ENCODE results near the gene GSG1. TPM values are rescaled to one million over a fixed set of nuclear protein-coding genes. Genes with fewer than 3 reads are reported as not detected.

Gene GSG1
- total RNA-seq, 1 donor from 2014 or later: not detected

- Mint-ChIP-seq H3K27ac (no peak overlapping the region), H3K36me3 (ENCODE audit: low read depth) (no peaks in the 10 kb centered on the region)
Observed at GRCh38 chr12:13130981-13131380, 27.5 kb upstream of the GSG1 start.

GRCh38 chr12:13128291-13128965 is 25.0 kb upstream of the GSG1 start:
- Mint-ChIP-seq H3K9me3 (no peaks in the 10 kb centered on the region), H3K27me3 (peaks cover 15% of the 10 kb centered on the region), H3K4me1 (no peaks in the 10 kb centered on the region), H3K36me3 (ENCODE audit: low read depth) (no peaks in the 10 kb centered on the region), H3K4me3 (no peak overlapping the region), H3K27ac (no peak overlapping the region)
- intact Hi-C loops (cut with micrococcal nuclease): no loop called here
- no peak for DNase-seq

More at GRCh38 chr12:13130981-13131380, 27.5 kb upstream of the GSG1 start:
- H3K4me1 Mint-ChIP-seq: no peaks in the 10 kb centered on the region
- no peaks in the 10 kb centered on the region for H3K9me3 Mint-ChIP-seq
- H3K4me3 Mint-ChIP-seq: no peak overlapping the region
- intact Hi-C loops (cut with micrococcal nuclease): no loop called here
- H3K27me3 Mint-ChIP-seq: peaks cover 17% of the 10 kb centered on the region
- no peak for DNase-seq

- Mint-ChIP-seq H3K4me1 (no peaks in the 10 kb centered on the region), H3K36me3 (ENCODE audit: low read depth) (no peaks in the 10 kb centered on the region), H3K27ac (no peak overlapping the region), H3K9me3 (no peaks in the 10 kb centered on the region), H3K27me3 (peaks cover 18% of the 10 kb centered on the region), H3K4me3 (no peak overlapping the region)
- DNase-seq: no peak
- intact Hi-C loops (cut with micrococcal nuclease): no loop called here
Observed at GRCh38 chr12:13127444-13127843, 24.0 kb upstream of the GSG1 start.

DNA sequence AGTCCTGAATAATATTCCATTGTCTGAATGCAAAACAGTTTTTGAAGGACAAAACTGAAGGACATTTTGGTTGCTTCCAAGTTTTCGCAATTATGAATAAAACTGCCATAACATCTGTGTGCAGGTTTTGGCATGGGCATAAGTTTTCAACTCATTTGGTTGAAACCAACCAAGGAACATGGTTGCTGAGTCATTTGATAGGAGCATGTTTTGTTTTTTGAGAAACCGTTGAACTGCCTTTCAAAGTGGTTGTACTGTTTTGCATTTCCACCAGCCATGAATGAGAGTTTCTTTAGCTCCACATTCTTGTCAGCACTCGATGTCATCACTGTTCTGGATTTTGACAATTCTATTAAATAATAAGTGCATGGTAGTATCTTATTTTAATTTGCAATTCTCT is 23.0 kb upstream of the GSG1 start:
- intact Hi-C loops (cut with micrococcal nuclease): no loop called here
- Mint-ChIP-seq H3K4me1 (no peaks in the 10 kb centered on the region), H3K27me3 (peaks cover 18% of the 10 kb centered on the region), H3K36me3 (ENCODE audit: low read depth) (no peaks in the 10 kb centered on the region), H3K27ac (no peak overlapping the region), H3K9me3 (no peaks in the 10 kb centered on the region), H3K4me3 (no peak overlapping the region)
- no peak for DNase-seq

GRCh38 chr12:13125996-13126395 is 22.5 kb upstream of the GSG1 start:
- no peaks in the 10 kb centered on the region for H3K4me1 Mint-ChIP-seq
- no peaks in the 10 kb centered on the region for H3K36me3 Mint-ChIP-seq (ENCODE audit: low read depth)
- H3K9me3 Mint-ChIP-seq: no peaks in the 10 kb centered on the region
- H3K27ac Mint-ChIP-seq: no peak overlapping the region
- no peak overlapping the region for H3K4me3 Mint-ChIP-seq
- intact Hi-C loops (cut with micrococcal nuclease): no loop called here
- peaks cover 17% of the 10 kb centered on the region for H3K27me3 Mint-ChIP-seq
- DNase-seq: no peak

DNA sequence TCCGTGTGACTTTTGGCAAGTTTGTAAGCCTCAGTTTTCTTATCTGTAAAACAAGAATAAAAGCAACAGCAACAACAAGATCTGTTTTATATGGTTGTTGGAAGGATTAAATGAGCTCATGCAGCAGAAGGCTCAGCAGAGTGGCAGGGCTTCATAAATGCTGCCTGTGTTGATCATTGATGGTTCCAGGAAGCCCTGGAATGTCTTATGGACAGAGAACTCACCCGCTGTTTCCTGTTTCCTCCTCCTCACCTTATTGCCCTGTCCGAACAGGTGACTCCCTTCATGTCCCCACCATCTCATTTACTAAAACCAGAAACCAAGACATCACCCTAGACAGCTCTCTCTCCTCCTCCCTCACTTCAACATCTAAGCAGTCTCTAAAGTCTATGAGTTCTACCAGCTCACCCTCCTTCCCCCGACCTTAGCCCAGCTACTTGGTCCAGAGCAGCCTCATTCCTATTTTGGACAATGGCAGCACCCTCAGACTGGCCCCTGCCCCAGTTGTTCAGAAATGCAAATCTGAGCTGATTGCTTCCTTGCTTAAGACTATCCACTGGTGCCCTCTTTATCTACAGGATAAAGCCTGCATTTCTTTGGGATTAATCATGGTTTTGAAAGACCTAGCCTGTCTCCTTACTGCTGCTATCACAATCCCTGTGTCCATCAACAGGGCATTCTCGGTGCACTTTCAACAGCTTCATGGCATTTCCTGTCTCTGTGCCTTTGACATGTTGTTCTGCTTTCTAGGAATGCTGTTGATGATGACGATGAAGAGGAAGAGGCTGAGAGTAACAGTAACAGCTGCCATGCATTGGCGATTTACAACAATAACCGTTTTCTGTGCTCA is 21.4 kb upstream of the GSG1 start:
- Mint-ChIP-seq H3K36me3 (ENCODE audit: low read depth) (no peaks in the 10 kb centered on the region), H3K4me3 (no peak overlapping the region), H3K4me1 (no peaks in the 10 kb centered on the region), H3K27me3 (peaks cover 12% of the 10 kb centered on the region), H3K27ac (no peak overlapping the region), H3K9me3 (no peaks in the 10 kb centered on the region)
- intact Hi-C loops (cut with micrococcal nuclease): no loop called here
- no peak for DNase-seq

DNA sequence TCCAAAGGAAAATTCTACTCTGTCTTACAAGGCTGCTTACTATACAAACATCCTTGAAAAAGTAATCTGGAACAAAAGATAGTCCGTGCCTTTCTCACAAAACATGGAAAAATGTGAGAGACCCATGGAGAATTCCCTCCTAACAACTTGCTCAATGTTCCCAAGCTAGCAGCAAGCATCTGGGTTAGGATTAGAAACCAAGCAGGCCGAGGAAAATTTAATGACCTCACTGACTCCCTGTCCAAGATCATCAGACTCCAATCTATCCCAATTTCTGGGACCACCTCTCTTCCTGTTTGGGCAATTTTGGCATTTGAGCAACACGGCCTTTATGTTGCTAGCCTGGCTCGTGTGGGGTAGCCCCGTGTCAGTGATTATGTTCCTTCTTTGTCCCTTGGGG is 18.1 kb upstream of the GSG1 start:
- H3K36me3 Mint-ChIP-seq (ENCODE audit: low read depth): no peaks in the 10 kb centered on the region
- no peak overlapping the region for H3K27ac Mint-ChIP-seq
- H3K27me3 Mint-ChIP-seq: peaks cover 14% of the 10 kb centered on the region
- no peaks in the 10 kb centered on the region for H3K4me1 Mint-ChIP-seq
- no peak overlapping the region for H3K4me3 Mint-ChIP-seq
- DNase-seq: no peak
- intact Hi-C loops (cut with micrococcal nuclease): no loop called here
- no peaks in the 10 kb centered on the region for H3K9me3 Mint-ChIP-seq

DNA sequence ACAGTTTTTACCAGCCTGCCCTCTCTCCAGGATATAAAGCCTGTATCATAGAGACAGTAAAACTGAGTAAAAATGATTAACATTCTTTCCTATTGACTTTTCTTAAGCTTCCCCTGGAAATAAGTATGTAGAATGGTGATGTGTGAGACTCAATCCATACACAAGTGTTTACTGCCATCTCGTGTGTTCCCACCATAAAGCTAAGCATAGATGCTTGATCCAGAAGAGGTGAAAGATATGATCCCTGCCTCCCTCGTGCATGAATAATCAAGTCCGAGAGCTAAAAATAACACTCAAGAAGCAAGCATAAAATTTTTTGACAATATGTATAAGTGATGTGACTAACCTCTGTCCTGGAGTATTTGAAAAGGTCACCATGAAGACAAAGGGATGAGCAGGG is 16.9 kb upstream of the GSG1 start:
- H3K27ac Mint-ChIP-seq: no peak overlapping the region
- H3K4me3 Mint-ChIP-seq: no peak overlapping the region
- H3K27me3 Mint-ChIP-seq: peaks cover 17% of the 10 kb centered on the region
- intact Hi-C loops (cut with micrococcal nuclease): no loop called here
- H3K36me3 Mint-ChIP-seq (ENCODE audit: low read depth): no peaks in the 10 kb centered on the region
- H3K9me3 Mint-ChIP-seq: no peaks in the 10 kb centered on the region
- DNase-seq: no peak
- no peaks in the 10 kb centered on the region for H3K4me1 Mint-ChIP-seq

DNA sequence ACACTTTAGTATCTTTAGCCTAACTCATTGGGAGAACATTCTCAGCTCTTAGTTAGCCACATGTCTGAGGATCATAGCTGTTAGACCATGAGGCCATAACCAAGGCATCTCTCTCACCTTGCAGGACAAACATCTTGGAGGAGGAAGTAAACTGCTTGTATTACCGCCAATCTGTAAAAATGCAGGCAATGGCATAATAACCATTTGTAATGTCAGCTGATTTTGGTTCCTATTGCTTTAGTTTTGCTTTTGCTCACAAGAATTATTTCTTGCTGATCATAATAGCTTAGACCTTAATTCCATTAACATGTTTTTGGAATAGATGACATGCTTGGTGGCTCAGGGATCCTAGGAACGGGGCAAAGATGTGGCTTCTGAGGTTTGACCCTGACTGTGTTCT is 16.4 kb upstream of the GSG1 start:
- Mint-ChIP-seq H3K4me3 (no peak overlapping the region), H3K9me3 (no peaks in the 10 kb centered on the region), H3K4me1 (no peaks in the 10 kb centered on the region), H3K36me3 (ENCODE audit: low read depth) (no peaks in the 10 kb centered on the region), H3K27me3 (peaks cover 15% of the 10 kb centered on the region), H3K27ac (no peak overlapping the region)
- intact Hi-C loops (cut with micrococcal nuclease): no loop called here
- DNase-seq: no peak

- Mint-ChIP-seq H3K27ac (no peak overlapping the region), H3K4me1 (no peaks in the 10 kb centered on the region), H3K27me3 (peaks cover 20% of the 10 kb centered on the region), H3K9me3 (no peaks in the 10 kb centered on the region), H3K4me3 (no peak overlapping the region), H3K36me3 (ENCODE audit: low read depth) (no peaks in the 10 kb centered on the region)
- DNase-seq: no peak
- intact Hi-C loops (cut with micrococcal nuclease): no loop called here
Observed at GRCh38 chr12:13117029-13117428, 13.6 kb upstream of the GSG1 start.

DNA sequence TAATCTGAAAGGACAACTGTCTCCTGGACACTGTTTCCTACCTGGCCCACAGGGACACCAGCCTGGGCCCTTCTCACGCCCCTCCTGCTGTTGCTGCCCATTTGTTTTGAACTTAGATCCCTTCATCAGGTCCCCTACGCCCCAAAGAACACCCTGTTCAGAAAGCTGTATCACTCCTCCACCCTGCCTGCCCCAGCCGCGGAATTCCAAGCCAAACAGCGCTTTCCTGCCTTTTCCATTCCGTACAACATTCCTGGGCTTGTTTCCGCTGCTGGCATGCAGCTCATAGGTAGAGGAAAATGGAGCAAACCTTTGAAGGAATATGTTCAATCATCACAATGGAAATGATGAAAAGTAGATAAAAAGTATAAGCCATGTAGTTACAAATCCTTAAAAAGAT is 12.8 kb upstream of the GSG1 start:
- H3K9me3 Mint-ChIP-seq: no peaks in the 10 kb centered on the region
- intact Hi-C loops (cut with micrococcal nuclease): no loop called here

DNA sequence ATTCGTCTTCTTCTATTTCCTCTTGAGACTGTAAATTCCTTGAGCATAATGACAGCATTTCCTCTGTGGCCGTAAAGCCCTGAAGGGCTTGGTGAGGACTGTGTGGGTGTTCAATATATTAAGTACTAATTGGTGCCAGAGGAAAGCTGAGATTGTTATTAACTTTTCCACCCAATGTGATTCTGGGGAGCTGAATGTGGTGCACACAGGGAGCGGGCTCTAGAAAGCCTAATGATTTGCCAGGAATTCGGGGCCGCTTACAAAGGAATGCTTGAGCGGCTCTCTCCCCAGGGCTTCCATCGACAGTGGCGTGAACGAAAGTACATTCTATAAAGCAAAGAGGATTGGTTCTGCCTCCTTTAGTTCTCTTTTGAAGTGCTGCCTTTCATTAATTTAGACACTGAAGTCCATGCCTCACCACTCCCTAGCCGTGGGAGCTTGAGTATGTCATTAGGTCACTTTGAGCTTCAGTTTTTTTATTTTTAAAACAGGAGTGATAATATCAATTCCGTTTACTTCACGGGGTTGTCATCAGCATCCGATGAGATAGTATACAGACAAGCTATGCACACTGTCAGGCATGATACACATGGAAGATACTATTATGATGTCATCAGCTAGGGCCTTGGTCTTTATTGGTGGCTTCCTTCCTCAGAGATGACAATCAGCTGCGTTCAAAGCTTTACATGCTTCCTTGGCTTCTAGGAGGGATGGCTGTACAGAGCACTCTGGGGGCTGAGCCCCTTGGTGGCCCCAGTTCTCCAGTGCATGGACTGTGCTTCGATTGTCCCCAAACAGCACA is 11.0 kb upstream of the GSG1 start:
- no peaks in the 10 kb centered on the region for H3K4me1 Mint-ChIP-seq
- intact Hi-C loops (cut with micrococcal nuclease): no loop called here

More for the DNA sequence above, 12.8 kb upstream of the GSG1 start:
- Mint-ChIP-seq H3K27me3 (peaks cover 22% of the 10 kb centered on the region), H3K4me1 (no peaks in the 10 kb centered on the region), H3K27ac (no peak overlapping the region), H3K36me3 (ENCODE audit: low read depth) (no peaks in the 10 kb centered on the region), H3K4me3 (no peak overlapping the region)
- DNase-seq: no peak

DNA sequence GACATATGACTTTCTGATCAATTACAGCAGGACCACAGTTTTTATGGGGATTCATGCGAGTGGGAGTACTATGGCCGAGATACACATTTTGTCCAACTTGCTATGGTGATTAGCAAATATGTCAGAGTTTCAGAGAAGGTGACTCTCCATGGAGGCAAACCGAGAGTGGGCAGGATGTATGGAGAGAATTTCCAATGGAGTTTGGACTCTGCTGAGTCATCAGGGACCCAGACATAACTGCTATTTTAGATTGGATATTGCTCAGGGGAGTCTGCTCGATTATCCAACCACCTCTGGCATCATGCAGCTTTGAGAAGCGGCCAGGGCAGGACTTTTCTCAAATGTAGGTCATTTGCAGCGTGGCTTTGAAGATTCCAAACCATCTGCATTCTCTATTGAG is 9.5 kb upstream of the GSG1 start:
- peaks cover 3% of the 10 kb centered on the region for H3K9me3 Mint-ChIP-seq
- H3K27ac Mint-ChIP-seq: no peak overlapping the region
- H3K4me1 Mint-ChIP-seq: no peaks in the 10 kb centered on the region
- no peaks in the 10 kb centered on the region for H3K36me3 Mint-ChIP-seq (ENCODE audit: low read depth)
- H3K27me3 Mint-ChIP-seq: peaks cover 39% of the 10 kb centered on the region
- no peak overlapping the region for H3K4me3 Mint-ChIP-seq
- DNase-seq: no peak
- intact Hi-C loops (cut with micrococcal nuclease): no loop called here

More for the DNA sequence above, 11.0 kb upstream of the GSG1 start:
- H3K36me3 Mint-ChIP-seq (ENCODE audit: low read depth): no peaks in the 10 kb centered on the region
- no peak overlapping the region for H3K27ac Mint-ChIP-seq
- H3K27me3 Mint-ChIP-seq: peaks cover 30% of the 10 kb centered on the region
- no peak overlapping the region for H3K4me3 Mint-ChIP-seq
- H3K9me3 Mint-ChIP-seq: peaks cover under 1% of the 10 kb centered on the region
- no peak for DNase-seq

- peaks cover 24% of the 10 kb centered on the region for H3K27me3 Mint-ChIP-seq
- H3K36me3 Mint-ChIP-seq (ENCODE audit: low read depth): no peaks in the 10 kb centered on the region
- H3K27ac Mint-ChIP-seq: no peak overlapping the region
- no peak for DNase-seq
- no peak overlapping the region for H3K4me3 Mint-ChIP-seq
- intact Hi-C loops (cut with micrococcal nuclease): loop anchor here (10.0 kb wide), 1 partner anchor 1848 kb away; no protein-coding TSS in a partner anchor
- peaks cover 3% of the 10 kb centered on the region for H3K9me3 Mint-ChIP-seq
- H3K4me1 Mint-ChIP-seq: peaks cover 16% of the 10 kb centered on the region
Observed at GRCh38 chr12:13106666-13107065, 3.2 kb upstream of the GSG1 start.

All from activated CD4-positive, alpha-beta T cell treated with anti-CD3 and anti-CD28 coated beads, Interleukin-2, amount 10 ng/mL, durations not matched to agents 24 days and 14 days (primary cell).